ENCODE measurements around the gene GATA6.

- TF ChIP-seq, protein P1, sequence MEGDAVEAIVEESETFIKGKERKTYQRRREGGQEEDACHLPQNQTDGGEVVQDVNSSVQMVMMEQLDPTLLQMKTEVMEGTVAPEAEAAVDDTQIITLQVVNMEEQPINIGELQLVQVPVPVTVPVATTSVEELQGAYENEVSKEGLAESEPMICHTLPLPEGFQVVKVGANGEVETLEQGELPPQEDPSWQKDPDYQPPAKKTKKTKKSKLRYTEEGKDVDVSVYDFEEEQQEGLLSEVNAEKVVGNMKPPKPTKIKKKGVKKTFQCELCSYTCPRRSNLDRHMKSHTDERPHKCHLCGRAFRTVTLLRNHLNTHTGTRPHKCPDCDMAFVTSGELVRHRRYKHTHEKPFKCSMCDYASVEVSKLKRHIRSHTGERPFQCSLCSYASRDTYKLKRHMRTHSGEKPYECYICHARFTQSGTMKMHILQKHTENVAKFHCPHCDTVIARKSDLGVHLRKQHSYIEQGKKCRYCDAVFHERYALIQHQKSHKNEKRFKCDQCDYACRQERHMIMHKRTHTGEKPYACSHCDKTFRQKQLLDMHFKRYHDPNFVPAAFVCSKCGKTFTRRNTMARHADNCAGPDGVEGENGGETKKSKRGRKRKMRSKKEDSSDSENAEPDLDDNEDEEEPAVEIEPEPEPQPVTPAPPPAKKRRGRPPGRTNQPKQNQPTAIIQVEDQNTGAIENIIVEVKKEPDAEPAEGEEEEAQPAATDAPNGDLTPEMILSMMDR (tag by site-specific recombination; IDR thresholded peaks at IDR 0.05): no peak
- TF ChIP-seq ZNF274 (IDR thresholded peaks at IDR 0.05; ENCODE audit: low read length): no peak
- TF ChIP-seq ZNF274 (tag by site-specific recombination; IDR thresholded peaks at IDR 0.05; ENCODE audit: borderline replicate concordance): no peak
- TF ChIP-seq BCL11B (tag by site-specific recombination; IDR thresholded peaks at IDR 0.05; ENCODE audit: low read depth): no peak
- TF ChIP-seq ZNF280C (tag by site-specific recombination; IDR thresholded peaks at IDR 0.05): no peak
- no peak for TF ChIP-seq ZNF174 (tag by site-specific recombination; IDR thresholded peaks at IDR 0.05)
- no peak for TF ChIP-seq TSHZ1 (tag by site-specific recombination; IDR thresholded peaks at IDR 0.05; ENCODE audit: borderline replicate concordance)
- no peak for TF ChIP-seq ZNF654 (tag by site-specific recombination; IDR thresholded peaks at IDR 0.05; ENCODE audit: low read depth)
- TF ChIP-seq, protein P2, sequence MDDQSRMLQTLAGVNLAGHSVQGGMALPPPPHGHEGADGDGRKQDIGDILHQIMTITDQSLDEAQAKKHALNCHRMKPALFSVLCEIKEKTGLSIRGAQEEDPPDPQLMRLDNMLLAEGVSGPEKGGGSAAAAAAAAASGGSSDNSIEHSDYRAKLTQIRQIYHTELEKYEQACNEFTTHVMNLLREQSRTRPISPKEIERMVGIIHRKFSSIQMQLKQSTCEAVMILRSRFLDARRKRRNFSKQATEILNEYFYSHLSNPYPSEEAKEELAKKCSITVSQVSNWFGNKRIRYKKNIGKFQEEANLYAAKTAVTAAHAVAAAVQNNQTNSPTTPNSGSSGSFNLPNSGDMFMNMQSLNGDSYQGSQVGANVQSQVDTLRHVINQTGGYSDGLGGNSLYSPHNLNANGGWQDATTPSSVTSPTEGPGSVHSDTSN (CRISPR knock-in tag; IDR thresholded peaks at IDR 0.05): no peak
- TF ChIP-seq KLF7 (tag by site-specific recombination; IDR thresholded peaks at IDR 0.05; ENCODE audit: borderline replicate concordance): no peak
Observed at GRCh38 chr18:22149710-22150109, 19.7 kb upstream of the GATA6 start.

Measured in HEK293 (cell line).